GM18867 (cell line): ENCODE results near the gene OBSCN.
"Not testable (repeated sequence)": the region's sequence is repeated elsewhere in the genome, so short reads cannot be mapped to it uniquely, and the experiment has no call there.

Experiments
- ATAC-seq: cut with Tn5 transposase; IDR thresholded peaks from one replicate; pipeline ENCODE4 v1.9.1; 2021; ENCODE audit warnings: mild to moderate bottlenecking, moderate library complexity; ENCODE audit not compliant: unreplicated experiment

The OBSCN gene

DNA sequence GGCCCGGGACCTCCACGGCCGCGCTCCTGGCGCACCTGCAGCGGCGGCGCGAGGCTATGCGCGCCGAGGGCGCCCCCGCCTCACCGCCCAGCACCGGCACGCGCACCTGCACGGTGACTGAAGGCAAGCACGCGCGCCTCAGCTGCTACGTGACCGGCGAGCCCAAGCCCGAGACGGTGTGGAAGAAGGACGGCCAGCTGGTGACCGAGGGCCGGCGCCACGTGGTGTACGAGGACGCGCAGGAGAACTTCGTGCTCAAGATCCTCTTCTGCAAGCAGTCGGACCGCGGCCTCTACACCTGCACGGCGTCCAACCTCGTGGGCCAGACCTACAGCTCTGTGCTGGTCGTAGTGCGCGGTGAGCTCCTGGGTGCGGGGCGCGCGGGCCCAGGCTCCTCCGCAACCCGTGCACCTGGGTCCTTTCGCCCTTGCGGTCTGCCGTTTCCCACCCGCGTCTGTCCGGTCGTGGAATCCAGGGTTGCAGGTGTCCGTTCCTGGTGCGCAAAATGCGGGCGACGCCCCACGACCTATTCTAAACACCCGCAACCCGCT, 4.6 kb downstream of the OBSCN start:
- ATAC-seq = no peak

- peak; percentile 95 for ATAC-seq
These were observed 5.4 kb downstream of the OBSCN start for GRCh38 chr1:228212966-228213844.

DNA sequence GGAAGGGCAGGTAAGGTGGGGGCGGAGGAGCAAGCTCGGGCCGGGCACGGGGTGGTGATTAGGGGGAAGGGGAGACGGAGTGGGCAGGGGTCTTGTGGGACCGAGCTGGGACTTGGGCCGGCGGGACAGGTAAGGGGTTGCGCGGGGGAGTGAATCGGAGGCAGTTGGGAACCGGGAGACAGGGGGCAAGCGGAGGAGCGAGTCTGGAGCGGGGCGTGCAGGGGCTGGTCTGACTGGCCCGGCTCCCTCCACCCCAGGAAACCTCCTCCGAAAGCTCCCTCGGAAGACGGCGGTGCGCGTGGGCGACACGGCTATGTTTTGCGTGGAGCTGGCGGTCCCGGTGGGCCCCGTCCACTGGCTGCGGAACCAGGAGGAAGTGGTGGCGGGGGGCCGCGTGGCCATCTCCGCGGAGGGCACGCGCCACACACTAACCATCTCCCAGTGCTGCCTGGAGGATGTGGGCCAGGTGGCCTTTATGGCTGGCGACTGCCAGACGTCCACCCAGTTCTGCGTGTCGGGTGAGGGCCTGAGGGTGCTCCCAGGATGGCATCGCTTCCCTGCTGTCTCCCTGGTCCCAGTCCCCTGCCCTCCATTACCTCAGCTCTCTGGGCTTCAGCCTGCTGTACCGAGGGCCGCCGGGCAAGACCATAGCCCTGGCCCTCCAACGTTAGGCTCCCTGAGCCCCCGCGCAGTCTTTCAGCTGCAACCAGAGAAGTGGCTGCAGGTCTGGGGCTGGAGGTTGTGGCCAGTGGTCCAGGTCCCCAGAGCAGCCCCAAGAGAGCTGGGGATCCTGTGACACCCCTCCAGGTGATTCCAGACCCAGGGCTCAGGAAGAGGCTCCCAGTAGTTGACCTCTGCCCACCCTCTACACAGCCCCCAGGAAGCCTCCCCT, 6.3 kb downstream of the OBSCN start:
- no peak for ATAC-seq

DNA sequence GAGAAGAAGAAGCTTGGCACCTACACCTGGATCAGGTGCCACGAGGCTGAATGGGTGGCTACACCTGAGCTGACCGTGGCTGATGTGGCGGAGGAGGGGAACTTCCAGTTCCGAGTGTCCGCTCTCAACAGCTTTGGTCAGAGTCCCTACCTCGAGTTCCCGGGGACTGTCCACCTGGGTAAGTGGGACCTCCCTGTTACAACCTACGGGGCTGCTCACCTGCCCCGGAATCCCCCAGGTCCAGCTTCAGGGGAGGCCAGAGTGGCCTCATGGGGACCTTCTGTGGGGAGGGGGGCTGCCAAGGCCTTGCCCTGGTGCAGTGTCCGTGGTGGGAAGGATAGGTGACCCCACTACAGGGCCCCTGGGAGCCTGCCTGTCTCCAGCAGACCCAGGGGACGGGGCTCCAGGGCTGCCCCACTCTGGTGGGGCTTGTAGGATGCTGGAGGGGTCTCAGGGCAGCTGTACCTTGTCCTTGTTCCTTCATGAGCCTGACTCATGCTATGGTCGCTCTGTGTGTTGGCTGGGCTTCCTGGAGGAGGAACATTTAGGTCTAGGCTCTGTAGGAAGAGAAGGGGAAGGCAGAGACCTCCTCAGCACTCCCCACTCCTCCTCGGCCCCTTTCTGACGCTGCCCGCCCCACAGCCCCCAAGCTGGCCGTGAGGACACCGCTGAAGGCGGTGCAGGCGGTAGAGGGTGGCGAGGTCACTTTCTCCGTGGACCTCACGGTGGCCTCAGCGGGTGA, 7.2 kb downstream of the OBSCN start:
- no peak for ATAC-seq

GRCh38 chr1:228215663-228216116, 7.8 kb downstream of the OBSCN start:
- ATAC-seq = no peak

GRCh38 chr1:228216371-228217320, 8.8 kb downstream of the OBSCN start:
- no peak for ATAC-seq

GRCh38 chr1:228217551-228218344, 9.9 kb downstream of the OBSCN start:
- no peak for ATAC-seq

DNA sequence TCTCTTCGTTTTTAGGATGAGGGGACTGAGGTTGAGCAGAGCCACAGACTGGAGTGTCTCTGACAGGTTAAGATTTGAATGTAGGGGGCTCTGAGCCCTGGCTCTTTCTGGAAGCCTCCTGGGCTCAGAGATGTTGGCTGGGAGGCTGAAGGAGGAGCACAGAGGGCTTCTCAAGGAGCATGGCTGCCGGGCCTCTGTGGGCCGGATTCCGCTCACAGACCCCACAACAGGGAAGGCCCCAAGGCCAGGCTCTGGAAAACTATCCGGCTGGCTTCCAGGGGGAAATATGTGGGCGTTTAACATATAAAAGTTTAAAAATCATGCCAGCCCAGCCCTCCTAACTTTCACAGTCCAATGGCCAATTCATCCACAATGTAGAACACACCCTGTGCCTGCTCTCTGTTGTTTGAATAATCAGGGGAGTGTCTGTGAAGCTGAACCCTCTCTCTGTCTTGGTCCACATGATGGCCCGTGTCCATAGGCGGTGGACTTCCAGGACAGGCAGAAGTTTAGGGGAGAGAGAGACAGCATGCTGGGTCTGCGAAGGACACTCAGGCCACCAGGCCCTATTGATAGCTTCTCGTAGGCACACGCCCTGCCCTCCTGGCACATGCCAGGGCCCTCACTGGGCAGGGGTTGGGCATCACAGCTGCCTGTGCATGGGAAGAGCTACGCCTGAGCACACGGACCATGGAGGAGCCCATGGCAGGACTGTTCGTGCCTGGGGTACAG, 10.8 kb downstream of the OBSCN start:
- no peak for ATAC-seq

GRCh38 chr1:228219245-228219961, 11.6 kb downstream of the OBSCN start:
- ATAC-seq = no peak

DNA sequence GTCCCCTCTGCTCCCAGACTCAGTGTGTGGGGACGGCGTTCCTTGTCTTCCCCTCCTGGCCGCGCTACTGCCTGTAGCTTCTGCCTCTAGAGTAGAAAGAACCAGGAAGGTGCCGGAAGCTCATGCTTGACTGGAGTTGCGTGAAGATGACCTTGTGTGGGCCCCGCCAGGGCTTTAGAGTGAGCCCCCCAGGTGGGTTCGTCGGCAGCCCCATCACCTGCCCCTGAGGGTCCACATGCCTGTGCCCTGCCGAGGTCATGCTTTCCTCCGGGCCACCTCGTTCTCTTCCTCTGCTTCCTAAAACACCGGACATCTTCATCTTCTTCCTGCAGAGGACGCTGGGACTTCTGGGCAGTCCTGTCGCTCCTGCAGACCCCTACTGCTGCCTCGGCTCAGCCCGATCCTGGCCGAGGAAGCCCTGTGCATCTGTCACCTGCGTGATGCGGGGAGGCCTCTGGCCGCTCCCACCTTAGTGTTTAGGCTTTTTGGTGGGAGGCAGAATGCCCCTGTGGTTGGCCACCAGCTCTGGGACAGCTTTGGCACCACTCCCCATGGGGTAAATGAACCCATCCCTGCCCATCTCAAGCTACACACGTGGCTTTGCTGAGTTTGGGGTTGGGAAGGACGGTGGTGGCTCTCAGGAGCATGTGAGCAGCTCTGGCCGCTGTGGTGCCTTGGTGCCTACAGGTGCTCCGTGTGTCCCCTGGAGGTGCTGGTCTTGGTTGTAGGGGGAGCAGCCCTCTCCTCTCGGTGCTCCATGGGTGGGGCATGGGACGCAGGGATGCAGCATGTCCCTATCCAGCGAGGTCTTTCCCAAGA, 12.3 kb downstream of the OBSCN start:
- no peak for ATAC-seq

- not testable (repeated sequence) for ATAC-seq
These were observed 13.3 kb downstream of the OBSCN start for GRCh38 chr1:228221097-228221496.

DNA sequence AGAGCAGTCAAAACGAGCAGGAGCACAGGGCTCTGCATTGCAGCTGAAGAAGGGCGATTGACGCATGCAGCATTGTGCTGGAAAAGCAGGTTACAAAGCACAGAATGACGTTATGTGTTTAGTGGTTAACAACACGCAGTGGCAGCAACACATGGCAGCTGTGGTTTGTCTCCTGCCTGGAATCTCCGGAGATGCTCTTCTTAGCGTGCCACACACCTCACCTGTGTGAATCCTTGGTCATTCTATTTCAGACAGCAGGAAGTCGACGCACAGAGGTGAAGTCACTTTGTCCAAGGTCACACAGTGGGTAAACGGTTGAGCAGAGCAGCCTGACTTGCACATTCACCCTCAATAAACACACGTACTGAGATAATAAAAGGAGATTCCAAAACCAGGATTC, 14.7 kb downstream of the OBSCN start:
- no peak for ATAC-seq

GRCh38 chr1:228224198-228225164, 16.6 kb downstream of the OBSCN start:
- ATAC-seq = no peak

GRCh38 chr1:228225165-228225710, 17.4 kb downstream of the OBSCN start:
- no peak for ATAC-seq

GRCh38 chr1:228225740-228226139, 17.9 kb downstream of the OBSCN start:
- ATAC-seq = no peak
